H7 (cell line): ENCODE measurements around the gene MOB2. TPM values are rescaled to one million over a fixed set of nuclear protein-coding genes. Genes with fewer than 3 reads are reported as not detected.

ENCODE experiments used
- DNase-seq: peaks from one replicate; pipeline ENCODE4 v3.0.0; 2012
- H3K27me3 ChIP-seq: 2 replicates; pipeline ENCODE4 v1.6.0; 2011; ENCODE audit warnings: mild to moderate bottlenecking, low read length; ENCODE audit not compliant: control insufficient read depth, insufficient read depth
- H3K36me3 ChIP-seq: replicated peaks from 2 replicates; pipeline ENCODE4 v1.5.1; 2011; ENCODE audit warnings: low read length; ENCODE audit not compliant: control insufficient read depth, insufficient read depth
- H3K4me3 ChIP-seq: 2 replicates; pipeline ENCODE4 v1.5.1; 2011; ENCODE audit warnings: low read depth, mild to moderate bottlenecking, control low read depth, low read length, moderate library complexity; ENCODE audit not compliant: insufficient read depth
- total RNA-seq: library from RNA; depleted of rRNA; stranded (reverse); fragments of >200 nt; shearing (Covaris generic); gene quantifications from 2 replicates; pipeline ENCODE4 v1.2.3, GENCODE V29; 2014

Gene MOB2
- total RNA-seq, 1 experiment from 2014 or later, result 20.2 TPM

DNA sequence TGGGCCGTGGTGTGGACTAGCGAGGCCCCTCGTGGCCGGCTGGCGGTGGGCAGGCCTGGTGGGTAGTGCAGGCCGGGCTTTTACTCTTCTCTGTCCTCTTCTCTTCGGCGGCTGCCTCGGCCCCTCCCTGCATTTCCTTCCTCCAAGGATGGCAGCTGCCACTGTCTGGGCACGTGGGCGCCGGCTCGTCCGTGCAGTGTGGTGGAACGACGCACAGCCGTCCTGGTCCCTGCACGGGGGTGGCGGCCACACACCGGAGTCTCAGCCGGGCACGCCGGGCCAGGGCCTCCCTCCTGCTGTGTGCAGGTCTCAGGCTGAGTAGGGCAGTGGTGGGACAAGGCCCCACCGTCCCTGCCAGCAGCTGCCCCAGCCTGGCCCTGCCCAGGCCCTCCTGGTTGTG is 37.7 kb downstream of the MOB2 start:
- DNase-seq, result peak; percentile 71
- H3K36me3 ChIP-seq, result peaks cover 2% of the 10 kb centered on the region; the same call in 1 of the 2 replicates
- no peaks in the 10 kb centered on the region for H3K27me3 ChIP-seq
- H3K4me3 ChIP-seq, result no peak overlapping the region

DNA sequence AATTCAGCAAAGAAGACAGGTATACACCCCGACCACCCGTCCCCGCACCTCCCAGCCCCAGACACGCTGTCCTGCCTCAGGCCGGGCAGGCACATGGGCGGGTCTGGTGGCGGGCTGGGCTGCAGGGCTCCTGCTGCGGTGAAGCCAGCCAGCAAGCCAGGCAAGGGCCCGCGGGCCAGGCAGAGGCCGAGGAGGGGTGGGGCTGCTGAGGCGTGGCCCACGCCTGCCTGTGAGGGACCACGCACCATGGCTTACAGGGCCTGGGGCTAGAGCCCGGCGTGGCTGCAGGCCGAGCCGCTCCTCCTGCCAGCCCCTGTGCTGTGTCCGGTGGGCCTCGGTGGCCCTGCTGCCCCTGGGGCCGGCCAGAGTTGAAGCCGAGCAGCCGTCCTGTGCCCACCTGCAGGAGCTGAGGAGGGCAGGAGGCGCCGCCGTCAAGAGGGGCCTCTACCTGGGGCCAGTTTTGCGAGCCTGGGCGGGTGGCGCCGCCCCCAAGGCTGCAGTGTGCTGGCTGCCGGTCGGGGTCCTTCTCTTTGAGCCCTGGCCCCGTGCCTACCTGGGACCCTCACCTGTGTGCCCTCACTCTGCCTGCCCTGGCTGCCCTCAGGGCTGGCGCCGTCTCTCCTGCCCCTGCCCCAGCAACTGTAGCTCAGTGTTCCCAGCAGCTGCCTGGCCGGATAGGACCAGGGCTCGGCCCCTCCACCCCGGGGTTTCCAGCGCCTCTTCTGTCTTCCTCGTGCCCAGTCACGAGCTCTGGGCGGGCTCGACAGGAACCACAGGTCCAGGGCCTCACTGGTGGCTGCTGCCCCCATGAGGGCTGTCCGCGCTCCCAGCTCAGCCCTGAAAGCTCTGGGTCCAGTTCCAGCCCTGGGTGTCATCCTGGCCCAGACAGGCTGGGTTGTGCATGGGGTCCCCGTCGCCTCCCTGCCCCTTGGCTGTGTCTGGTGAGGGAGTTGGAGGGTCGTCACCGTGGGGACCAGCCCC is 38.4 kb downstream of the MOB2 start:
- Histone ChIP-seq H3K27me3 (no peaks in the 10 kb centered on the region), H3K4me3 (no peak overlapping the region), H3K36me3 (peaks cover 2% of the 10 kb centered on the region; the same call in 1 of the 2 replicates)
- DNase-seq, result peak; percentile 75

DNA sequence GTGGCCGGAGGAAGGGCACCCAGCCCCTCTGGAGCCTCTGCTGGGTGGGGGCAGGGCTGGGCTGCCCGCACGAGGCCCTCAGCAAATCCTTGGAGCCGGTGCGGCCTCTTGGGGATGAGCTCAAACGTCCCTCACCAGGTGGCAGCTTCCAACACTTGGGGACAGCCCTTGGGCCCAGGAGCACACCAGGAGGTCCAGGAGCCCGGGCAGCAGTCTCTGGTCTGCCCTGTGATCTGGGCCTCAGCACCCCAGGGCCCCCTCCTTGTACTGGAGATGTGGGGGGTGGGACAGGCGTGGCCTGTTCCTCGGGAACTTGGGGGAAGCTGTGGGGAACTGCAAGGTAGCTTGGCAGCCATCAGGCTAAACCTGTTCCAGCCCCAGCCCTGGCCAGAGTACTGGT is 40.0 kb downstream of the MOB2 start:
- no peak for DNase-seq
- Histone ChIP-seq H3K4me3 (no peak overlapping the region), H3K36me3 (no peaks in the 10 kb centered on the region), H3K27me3 (no peaks in the 10 kb centered on the region)

DNA sequence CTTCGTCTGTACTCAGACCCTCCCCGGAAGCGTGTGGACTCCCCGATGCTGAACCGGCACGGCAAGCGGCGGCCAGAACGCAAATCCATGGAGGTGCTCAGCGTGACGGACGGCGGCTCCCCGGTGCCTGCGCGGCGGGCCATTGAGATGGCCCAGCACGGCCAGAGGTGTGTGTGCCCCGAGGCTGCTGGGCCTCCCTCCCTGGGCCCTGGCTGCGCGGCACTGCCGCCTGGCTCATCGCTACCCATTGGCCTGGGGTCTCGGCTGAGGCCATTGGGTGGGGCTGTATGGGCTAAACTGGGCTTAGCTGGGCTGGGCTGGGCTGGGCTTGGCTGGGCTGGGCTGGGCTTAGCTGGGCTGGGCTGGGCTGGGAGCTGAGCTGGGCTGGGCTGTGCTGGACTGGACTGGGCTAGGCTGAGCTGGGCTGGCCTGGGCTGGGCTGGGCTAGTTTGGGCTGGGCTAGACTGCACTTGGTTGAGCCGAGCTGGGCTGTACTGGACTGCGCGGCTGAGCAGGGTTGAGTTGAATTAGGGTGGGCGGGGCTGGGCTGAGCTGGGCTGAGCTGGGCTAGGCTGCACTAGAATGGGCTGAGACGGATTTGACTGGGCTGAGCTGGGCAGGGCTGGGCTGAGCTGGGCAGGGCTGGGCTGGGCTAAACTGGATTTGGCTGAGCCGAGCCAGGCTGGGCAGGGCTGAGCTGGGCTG is 40.7 kb downstream of the MOB2 start:
- Histone ChIP-seq H3K4me3 (no peak overlapping the region), H3K36me3 (no peaks in the 10 kb centered on the region), H3K27me3 (no peaks in the 10 kb centered on the region)
- peak; percentile 72 for DNase-seq

DNA sequence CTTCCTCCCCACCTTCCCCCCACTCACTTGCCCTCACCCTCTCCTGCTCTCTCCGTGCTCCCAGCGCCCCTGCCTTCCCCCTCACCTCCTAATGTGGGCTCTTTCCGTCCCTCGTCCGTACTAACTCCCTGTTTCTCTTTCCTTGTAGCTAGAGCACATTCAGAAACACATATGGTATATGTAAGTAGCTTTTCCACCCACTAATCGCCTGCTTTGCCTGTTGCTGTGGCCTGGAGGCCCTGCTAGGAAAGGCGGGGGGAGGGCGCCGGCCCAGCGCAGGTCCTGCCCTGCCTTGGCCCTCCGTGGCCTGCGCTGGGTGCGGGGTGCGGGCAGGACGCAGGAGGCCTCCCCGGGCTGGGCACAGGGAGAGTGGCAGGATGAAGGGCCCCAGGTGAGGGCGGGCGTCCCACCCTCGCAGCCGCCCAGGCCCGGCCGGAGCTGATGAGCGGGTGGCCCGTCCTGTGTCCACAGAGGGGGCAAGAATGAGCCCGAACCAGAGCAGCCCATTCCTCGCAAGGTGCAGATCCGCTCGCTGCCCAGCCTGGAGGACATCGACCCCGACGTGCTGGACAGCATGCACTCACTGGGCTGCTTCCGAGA is 41.7 kb downstream of the MOB2 start:
- H3K27me3 ChIP-seq, result no peaks in the 10 kb centered on the region
- no peaks in the 10 kb centered on the region for H3K36me3 ChIP-seq
- H3K4me3 ChIP-seq, result no peak overlapping the region
- DNase-seq, result peak; percentile 71

GRCh38 chr11:1444321-1444720 is 42.3 kb downstream of the MOB2 start:
- no peak for DNase-seq
- no peaks in the 10 kb centered on the region for H3K36me3 ChIP-seq
- H3K4me3 ChIP-seq, result no peak overlapping the region
- no peaks in the 10 kb centered on the region for H3K27me3 ChIP-seq

- H3K36me3 ChIP-seq, result no peaks in the 10 kb centered on the region
- no peak overlapping the region for H3K4me3 ChIP-seq
- no peaks in the 10 kb centered on the region for H3K27me3 ChIP-seq
- no peak for DNase-seq
Observed at GRCh38 chr11:1443737-1444136, 42.8 kb downstream of the MOB2 start.

GRCh38 chr11:1442807-1443366 is 43.7 kb downstream of the MOB2 start:
- peak; percentile 74 for DNase-seq
- H3K27me3 ChIP-seq, result no peaks in the 10 kb centered on the region
- H3K4me3 ChIP-seq, result no peak overlapping the region
- no peaks in the 10 kb centered on the region for H3K36me3 ChIP-seq

- peak; percentile 99 for DNase-seq
- H3K36me3 ChIP-seq, result no peaks in the 10 kb centered on the region
- no peak overlapping the region for H3K4me3 ChIP-seq
- no peaks in the 10 kb centered on the region for H3K27me3 ChIP-seq
Observed at GRCh38 chr11:1442163-1442562, 44.4 kb downstream of the MOB2 start.

DNA sequence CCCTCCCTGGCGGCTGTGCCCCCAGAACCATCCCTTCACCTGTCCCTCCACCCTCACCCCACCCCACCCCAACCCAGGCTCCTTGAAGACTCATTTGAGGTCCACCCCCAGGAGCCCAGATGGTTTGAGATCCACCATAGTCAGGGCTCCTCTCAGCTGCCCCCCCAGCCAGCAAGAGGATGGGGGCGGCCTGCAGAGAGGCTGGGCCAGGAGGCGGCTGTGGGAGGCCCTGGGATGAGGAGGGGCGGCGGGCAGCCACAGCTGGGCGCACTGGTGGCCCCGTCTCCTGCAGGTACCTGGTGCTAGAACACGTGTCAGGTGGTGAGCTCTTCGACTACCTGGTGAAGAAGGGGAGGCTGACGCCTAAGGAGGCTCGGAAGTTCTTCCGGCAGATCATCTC is 46.1 kb downstream of the MOB2 start:
- Histone ChIP-seq H3K27me3 (no peaks in the 10 kb centered on the region), H3K4me3 (no peak overlapping the region), H3K36me3 (no peaks in the 10 kb centered on the region)
- DNase-seq, result no peak

DNA sequence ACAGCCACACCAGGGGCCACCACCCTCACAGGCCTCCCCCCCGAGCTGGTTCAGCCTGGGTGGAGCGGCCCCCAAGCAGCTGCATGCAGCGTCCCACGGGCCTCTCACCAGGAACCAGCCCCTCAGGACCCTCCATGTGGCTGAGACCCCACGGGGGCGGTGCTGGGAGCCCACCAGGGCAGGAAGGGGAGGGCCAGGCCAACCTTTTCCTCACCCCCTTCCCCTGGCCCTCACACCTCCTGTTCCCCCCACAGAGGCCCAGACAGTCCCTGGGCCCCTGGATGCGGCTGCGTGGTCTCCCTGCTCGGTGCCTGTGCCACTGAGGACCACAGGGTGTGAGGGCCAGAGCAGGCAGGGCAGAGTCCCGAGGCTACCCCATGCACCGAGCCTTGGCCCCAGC is 46.5 kb downstream of the MOB2 start:
- DNase-seq, result no peak
- Histone ChIP-seq H3K4me3 (no peak overlapping the region), H3K27me3 (no peaks in the 10 kb centered on the region), H3K36me3 (no peaks in the 10 kb centered on the region)

- Histone ChIP-seq H3K27me3 (no peaks in the 10 kb centered on the region), H3K36me3 (no peaks in the 10 kb centered on the region), H3K4me3 (no peak overlapping the region)
- no peak for DNase-seq
Observed at GRCh38 chr11:1439341-1439740, 47.2 kb downstream of the MOB2 start.

DNA sequence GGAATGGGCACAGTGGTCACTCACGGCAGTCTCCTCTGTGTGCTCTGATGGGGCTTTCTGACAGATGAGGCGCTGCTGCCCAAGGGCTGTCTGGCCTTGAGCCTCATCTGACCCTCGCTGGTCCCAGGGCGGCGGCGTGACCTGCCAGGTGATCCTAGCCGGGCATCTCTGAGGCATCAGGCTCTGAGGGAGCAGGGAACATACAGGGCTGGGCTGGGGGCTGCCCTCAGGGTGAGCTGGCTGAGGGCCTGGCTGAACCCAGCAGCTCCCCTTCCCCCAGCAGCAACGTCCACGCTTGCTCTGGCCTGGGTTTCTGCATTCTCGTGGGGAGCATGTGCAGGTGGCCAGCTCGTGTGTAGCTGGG is 47.6 kb downstream of the MOB2 start:
- DNase-seq, result no peak
- H3K4me3 ChIP-seq, result no peak overlapping the region
- no peaks in the 10 kb centered on the region for H3K36me3 ChIP-seq
- no peaks in the 10 kb centered on the region for H3K27me3 ChIP-seq

DNA sequence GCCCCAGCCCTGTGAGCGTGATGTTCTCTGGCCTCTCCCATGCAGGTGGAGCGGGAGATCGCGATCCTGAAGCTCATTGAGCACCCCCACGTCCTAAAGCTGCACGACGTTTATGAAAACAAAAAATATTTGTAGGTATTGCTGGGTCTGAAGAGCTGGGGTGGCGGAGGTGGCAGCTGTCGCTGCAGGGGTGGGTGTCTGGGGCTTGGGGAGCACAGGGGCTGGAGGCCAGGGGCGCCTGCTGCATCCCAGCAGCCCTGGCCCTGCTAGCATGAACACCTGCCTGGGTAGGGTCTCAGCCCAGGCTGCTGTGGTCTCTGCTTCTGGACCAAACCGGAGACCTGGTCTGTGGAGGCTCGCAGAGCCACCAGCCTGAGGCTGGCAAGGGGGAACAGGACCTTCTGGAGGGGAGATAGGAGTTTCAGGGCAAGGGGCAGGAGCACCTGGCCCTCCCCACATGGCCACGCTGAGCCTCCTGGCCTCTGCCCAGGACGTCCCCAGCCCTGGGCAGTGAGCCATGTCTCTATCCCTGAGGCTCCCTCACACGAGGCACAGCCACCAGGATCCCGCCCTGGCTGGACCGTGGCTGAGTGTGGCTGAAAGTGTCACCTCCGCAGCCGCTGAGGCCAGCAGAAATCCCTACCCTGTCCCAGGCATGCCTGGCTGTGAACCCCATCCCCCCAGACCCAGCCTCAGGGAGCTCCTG is 48.2 kb downstream of the MOB2 start:
- no peaks in the 10 kb centered on the region for H3K27me3 ChIP-seq
- no peak overlapping the region for H3K4me3 ChIP-seq
- no peaks in the 10 kb centered on the region for H3K36me3 ChIP-seq
- no peak for DNase-seq
